GM18873 (cell line): ENCODE results near the gene MYD88.

Experiments
- ATAC-seq: cut with Tn5 transposase; IDR thresholded peaks from one replicate; pipeline ENCODE4 v1.9.1; 2021; ENCODE audit warnings: mild to moderate bottlenecking, moderate library complexity, moderate number of reproducible peaks; ENCODE audit not compliant: unreplicated experiment, low FRiP score

MYD88 gene

GRCh38 chr3:38111696-38112377, 26.6 kb upstream of the MYD88 start:
- no peak for ATAC-seq

GRCh38 chr3:38112378-38112761, 26.1 kb upstream of the MYD88 start:
- no peak for ATAC-seq

- no peak for ATAC-seq
Measured at GRCh38 chr3:38114052-38114874, 24.2 kb upstream of the MYD88 start.

GRCh38 chr3:38114875-38115644, 23.4 kb upstream of the MYD88 start:
- ATAC-seq: no peak

- no peak for ATAC-seq
Measured at GRCh38 chr3:38115645-38116427, 22.6 kb upstream of the MYD88 start.

GRCh38 chr3:38116471-38117162, 21.8 kb upstream of the MYD88 start:
- no peak for ATAC-seq

- no peak for ATAC-seq
Measured at GRCh38 chr3:38117163-38117716, 21.2 kb upstream of the MYD88 start.

GRCh38 chr3:38117748-38118420, 20.6 kb upstream of the MYD88 start:
- no peak for ATAC-seq

GRCh38 chr3:38118421-38119247, 19.8 kb upstream of the MYD88 start:
- ATAC-seq: no peak

GRCh38 chr3:38119248-38119544, 19.3 kb upstream of the MYD88 start:
- no peak for ATAC-seq

GRCh38 chr3:38119821-38120692, 18.4 kb upstream of the MYD88 start:
- ATAC-seq: no peak

GRCh38 chr3:38120693-38121450, 17.6 kb upstream of the MYD88 start:
- no peak for ATAC-seq

- ATAC-seq: no peak
Measured at GRCh38 chr3:38121451-38121831, 17.0 kb upstream of the MYD88 start.

- ATAC-seq: no peak
Measured at GRCh38 chr3:38121832-38122461, 16.5 kb upstream of the MYD88 start.

- ATAC-seq: no peak
Measured at GRCh38 chr3:38122712-38123290, 15.7 kb upstream of the MYD88 start.
